ENCODE data around the gene C8A. TPM values are rescaled to one million over a fixed set of nuclear protein-coding genes. Genes with fewer than 3 reads are reported as not detected.

C8A gene
- total RNA-seq, 1 experiment from 2014 or later: 0.13 TPM

DNA sequence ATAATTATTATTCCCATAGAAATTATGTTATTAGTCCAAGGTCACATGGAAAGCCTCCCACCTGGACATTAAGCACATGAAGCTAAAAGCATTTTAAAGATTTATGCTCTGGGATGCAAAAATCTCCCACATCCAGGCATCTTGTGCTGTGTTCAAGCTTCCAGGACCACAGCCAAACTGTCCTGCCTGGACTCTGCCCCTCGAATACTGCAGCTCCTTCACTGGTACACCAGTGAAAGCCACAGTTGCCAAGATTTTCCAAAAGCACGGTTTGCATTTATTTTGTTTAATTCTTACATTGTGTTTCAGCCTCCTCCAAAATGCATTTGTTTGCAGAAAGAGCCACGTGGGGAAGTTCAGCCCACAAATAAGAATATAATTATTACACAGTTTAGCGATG, 72.6 kb downstream of the C8A start:
- no peak overlapping the region for H3K27ac Mint-ChIP-seq
- DNase-seq (ENCODE audit: low spot score): no peak
- H3K4me3 Mint-ChIP-seq: no peak overlapping the region
- ChIA-PET POLR2A (no interaction called here), CTCF (no interaction called here)
- H3K4me1 Mint-ChIP-seq: peaks cover 19% of the 10 kb centered on the region
- TF ChIP-seq ZNF317 (CRISPR knock-in tag; IDR thresholded peaks at IDR 0.05; ENCODE audit: borderline replicate concordance, low read depth) (no peak), MXD4 (CRISPR knock-in tag; IDR thresholded peaks at IDR 0.05; ENCODE audit: borderline replicate concordance) (no peak), ESRRA (CRISPR knock-in tag; IDR thresholded peaks at IDR 0.05; ENCODE audit: borderline replicate concordance) (no peak), EMX1 (CRISPR knock-in tag; IDR thresholded peaks at IDR 0.05) (no peak), ZNF219 (CRISPR knock-in tag; IDR thresholded peaks at IDR 0.05; ENCODE audit: borderline replicate concordance) (no peak)
- TF ChIP-seq, protein P1, sequence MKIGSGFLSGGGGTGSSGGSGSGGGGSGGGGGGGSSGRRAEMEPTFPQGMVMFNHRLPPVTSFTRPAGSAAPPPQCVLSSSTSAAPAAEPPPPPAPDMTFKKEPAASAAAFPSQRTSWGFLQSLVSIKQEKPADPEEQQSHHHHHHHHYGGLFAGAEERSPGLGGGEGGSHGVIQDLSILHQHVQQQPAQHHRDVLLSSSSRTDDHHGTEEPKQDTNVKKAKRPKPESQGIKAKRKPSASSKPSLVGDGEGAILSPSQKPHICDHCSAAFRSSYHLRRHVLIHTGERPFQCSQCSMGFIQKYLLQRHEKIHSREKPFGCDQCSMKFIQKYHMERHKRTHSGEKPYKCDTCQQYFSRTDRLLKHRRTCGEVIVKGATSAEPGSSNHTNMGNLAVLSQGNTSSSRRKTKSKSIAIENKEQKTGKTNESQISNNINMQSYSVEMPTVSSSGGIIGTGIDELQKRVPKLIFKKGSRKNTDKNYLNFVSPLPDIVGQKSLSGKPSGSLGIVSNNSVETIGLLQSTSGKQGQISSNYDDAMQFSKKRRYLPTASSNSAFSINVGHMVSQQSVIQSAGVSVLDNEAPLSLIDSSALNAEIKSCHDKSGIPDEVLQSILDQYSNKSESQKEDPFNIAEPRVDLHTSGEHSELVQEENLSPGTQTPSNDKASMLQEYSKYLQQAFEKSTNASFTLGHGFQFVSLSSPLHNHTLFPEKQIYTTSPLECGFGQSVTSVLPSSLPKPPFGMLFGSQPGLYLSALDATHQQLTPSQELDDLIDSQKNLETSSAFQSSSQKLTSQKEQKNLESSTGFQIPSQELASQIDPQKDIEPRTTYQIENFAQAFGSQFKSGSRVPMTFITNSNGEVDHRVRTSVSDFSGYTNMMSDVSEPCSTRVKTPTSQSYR (CRISPR knock-in tag; IDR thresholded peaks at IDR 0.05): no peak
- no peak for ATAC-seq
- peaks cover 19% of the 10 kb centered on the region for H3K27me3 Mint-ChIP-seq (ENCODE audit: low read depth)
- no peaks in the 10 kb centered on the region for H3K36me3 Mint-ChIP-seq
- H3K9me3 Mint-ChIP-seq: peaks cover 8% of the 10 kb centered on the region

DNA sequence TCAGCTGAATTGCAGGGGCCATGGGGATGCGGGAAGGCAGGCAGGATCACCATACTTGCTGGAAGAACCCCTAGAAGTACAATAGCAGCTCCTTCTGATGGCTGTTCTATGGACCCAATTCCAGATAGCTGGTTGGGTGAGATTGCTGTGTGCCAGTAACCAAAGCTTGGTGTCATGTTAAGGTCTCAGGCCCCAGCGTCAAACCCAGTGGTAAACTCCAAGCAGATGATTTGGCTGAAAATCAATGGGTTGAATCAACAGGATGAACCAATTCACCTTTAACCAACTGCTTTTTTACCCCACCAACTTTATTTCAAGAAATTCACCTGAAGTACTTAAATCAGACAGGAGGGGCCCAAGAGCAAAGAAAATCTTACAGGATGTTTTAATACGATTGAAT, 73.4 kb downstream of the C8A start:
- no peak for TF ChIP-seq ZNF317 (CRISPR knock-in tag; IDR thresholded peaks at IDR 0.05; ENCODE audit: borderline replicate concordance, low read depth)
- TF ChIP-seq GABPB1 (CRISPR knock-in tag; IDR thresholded peaks at IDR 0.05): no peak
- no peak for TF ChIP-seq FOXP1 (CRISPR knock-in tag; IDR thresholded peaks at IDR 0.05; ENCODE audit: borderline replicate concordance)
- no peak for TF ChIP-seq JUN (CRISPR knock-in tag; IDR thresholded peaks at IDR 0.05)
- TF ChIP-seq, protein P2, sequence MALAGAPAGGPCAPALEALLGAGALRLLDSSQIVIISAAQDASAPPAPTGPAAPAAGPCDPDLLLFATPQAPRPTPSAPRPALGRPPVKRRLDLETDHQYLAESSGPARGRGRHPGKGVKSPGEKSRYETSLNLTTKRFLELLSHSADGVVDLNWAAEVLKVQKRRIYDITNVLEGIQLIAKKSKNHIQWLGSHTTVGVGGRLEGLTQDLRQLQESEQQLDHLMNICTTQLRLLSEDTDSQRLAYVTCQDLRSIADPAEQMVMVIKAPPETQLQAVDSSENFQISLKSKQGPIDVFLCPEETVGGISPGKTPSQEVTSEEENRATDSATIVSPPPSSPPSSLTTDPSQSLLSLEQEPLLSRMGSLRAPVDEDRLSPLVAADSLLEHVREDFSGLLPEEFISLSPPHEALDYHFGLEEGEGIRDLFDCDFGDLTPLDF (CRISPR knock-in tag; IDR thresholded peaks at IDR 0.05): no peak
- no peak for TF ChIP-seq ZBTB21 (CRISPR knock-in tag; IDR thresholded peaks at IDR 0.05; ENCODE audit: borderline replicate concordance)
- no peak for TF ChIP-seq ZNF423 (CRISPR knock-in tag; IDR thresholded peaks at IDR 0.05)
- TF ChIP-seq ERG (CRISPR knock-in tag; IDR thresholded peaks at IDR 0.05): no peak
- no peak for TF ChIP-seq ATF6 (CRISPR knock-in tag; IDR thresholded peaks at IDR 0.05)
- no peak for TF ChIP-seq MXD4 (CRISPR knock-in tag; IDR thresholded peaks at IDR 0.05; ENCODE audit: borderline replicate concordance)
- TF ChIP-seq, protein P3, sequence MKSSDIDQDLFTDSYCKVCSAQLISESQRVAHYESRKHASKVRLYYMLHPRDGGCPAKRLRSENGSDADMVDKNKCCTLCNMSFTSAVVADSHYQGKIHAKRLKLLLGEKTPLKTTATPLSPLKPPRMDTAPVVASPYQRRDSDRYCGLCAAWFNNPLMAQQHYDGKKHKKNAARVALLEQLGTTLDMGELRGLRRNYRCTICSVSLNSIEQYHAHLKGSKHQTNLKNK (CRISPR knock-in tag; IDR thresholded peaks at IDR 0.05): no peak
- H3K36me3 Mint-ChIP-seq: no peaks in the 10 kb centered on the region
- H3K4me3 Mint-ChIP-seq: no peak overlapping the region
- no peak for DNase-seq (ENCODE audit: low spot score)
- ChIA-PET CTCF (no interaction called here), POLR2A (no interaction called here)
- H3K4me1 Mint-ChIP-seq: peaks cover 19% of the 10 kb centered on the region
- H3K27ac Mint-ChIP-seq: no peak overlapping the region
- H3K9me3 Mint-ChIP-seq: peaks cover 8% of the 10 kb centered on the region
- ATAC-seq: no peak
- H3K27me3 Mint-ChIP-seq (ENCODE audit: low read depth): peaks cover 27% of the 10 kb centered on the region

GRCh38 chr1:56929492-56929891, 74.9 kb downstream of the C8A start:
- H3K9me3 Mint-ChIP-seq: peaks cover 8% of the 10 kb centered on the region
- ATAC-seq: no peak
- no peak for DNase-seq (ENCODE audit: low spot score)
- no peak overlapping the region for H3K4me3 Mint-ChIP-seq
- no peak overlapping the region for H3K27ac Mint-ChIP-seq
- POLR2A ChIA-PET: no interaction called here
- H3K36me3 Mint-ChIP-seq: no peaks in the 10 kb centered on the region
- CTCF ChIA-PET: no interaction called here
- peaks cover 24% of the 10 kb centered on the region for H3K4me1 Mint-ChIP-seq
- H3K27me3 Mint-ChIP-seq (ENCODE audit: low read depth): peaks cover 40% of the 10 kb centered on the region
- TF ChIP-seq AFF4 (CRISPR knock-in tag; IDR thresholded peaks at IDR 0.05; ENCODE audit: borderline replicate concordance) (no peak), FOXJ3 (CRISPR knock-in tag; IDR thresholded peaks at IDR 0.05; ENCODE audit: borderline replicate concordance) (no peak), ZNF138 (CRISPR knock-in tag; conservative IDR thresholded peaks at IDR 0.05) (no peak), EMX1 (CRISPR knock-in tag; IDR thresholded peaks at IDR 0.05) (no peak), FOXK1 (CRISPR knock-in tag; IDR thresholded peaks at IDR 0.05) (no peak), SMAD4 (CRISPR knock-in tag; IDR thresholded peaks at IDR 0.05) (no peak), ETV6 (CRISPR knock-in tag; IDR thresholded peaks at IDR 0.05) (no peak), NR1H2 (CRISPR knock-in tag; IDR thresholded peaks at IDR 0.05) (no peak)
